Measurements from ENCODE around the gene ACKR4. TPM values are rescaled to one million over a fixed set of nuclear protein-coding genes. Genes with fewer than 3 reads are reported as not detected.
"Not testable (repeated sequence)": the region's sequence is repeated elsewhere in the genome, so short reads cannot be mapped to it uniquely, and the experiment has no call there.

Gene ACKR4
- total and polyA plus RNA-seq, 2 donors from 2014 or later = 1.0 to 1.1 TPM

GRCh38 chr3:132598181-132598580 is 1.1 kb downstream of the ACKR4 start:
- H3K4me3 ChIP-seq (ENCODE audit: low read length in 3 of 3) = no peak overlapping the region
- no peaks in the 10 kb centered on the region for H3K27me3 ChIP-seq (ENCODE audit: control insufficient read depth, insufficient read depth, low read length)
- peaks cover 2 to 18% (median 12%) of the 10 kb centered on the region in 3 donors for H3K36me3 ChIP-seq (ENCODE audit: control insufficient read depth in 2 of 3, insufficient read depth in 3 of 3, low read length in 3 of 3)
- H3K27ac ChIP-seq (ENCODE audit: low read depth in 2 of 2, low read length in 2 of 2) = no peak overlapping the region
- intact Hi-C loops (cut with DNase I) = no loop called here
- H3K9ac ChIP-seq (ENCODE audit: low read length in 3 of 3) = no peak overlapping the region
- no peak for FAIRE-seq
- TF ChIP-seq, protein P1, sequence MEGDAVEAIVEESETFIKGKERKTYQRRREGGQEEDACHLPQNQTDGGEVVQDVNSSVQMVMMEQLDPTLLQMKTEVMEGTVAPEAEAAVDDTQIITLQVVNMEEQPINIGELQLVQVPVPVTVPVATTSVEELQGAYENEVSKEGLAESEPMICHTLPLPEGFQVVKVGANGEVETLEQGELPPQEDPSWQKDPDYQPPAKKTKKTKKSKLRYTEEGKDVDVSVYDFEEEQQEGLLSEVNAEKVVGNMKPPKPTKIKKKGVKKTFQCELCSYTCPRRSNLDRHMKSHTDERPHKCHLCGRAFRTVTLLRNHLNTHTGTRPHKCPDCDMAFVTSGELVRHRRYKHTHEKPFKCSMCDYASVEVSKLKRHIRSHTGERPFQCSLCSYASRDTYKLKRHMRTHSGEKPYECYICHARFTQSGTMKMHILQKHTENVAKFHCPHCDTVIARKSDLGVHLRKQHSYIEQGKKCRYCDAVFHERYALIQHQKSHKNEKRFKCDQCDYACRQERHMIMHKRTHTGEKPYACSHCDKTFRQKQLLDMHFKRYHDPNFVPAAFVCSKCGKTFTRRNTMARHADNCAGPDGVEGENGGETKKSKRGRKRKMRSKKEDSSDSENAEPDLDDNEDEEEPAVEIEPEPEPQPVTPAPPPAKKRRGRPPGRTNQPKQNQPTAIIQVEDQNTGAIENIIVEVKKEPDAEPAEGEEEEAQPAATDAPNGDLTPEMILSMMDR (IDR thresholded peaks at IDR 0.05; ENCODE audit: borderline replicate concordance, extremely low read depth, insufficient read depth) = no peak
- H3K9me3 ChIP-seq (ENCODE audit: control insufficient read depth in 2 of 3, insufficient read depth in 1 of 3, low read length in 3 of 3) = no peaks in the 10 kb centered on the region
- no peak for DNase-seq
- H3K4me1 ChIP-seq (ENCODE audit: control insufficient read depth in 2 of 3, insufficient read depth in 2 of 3, low read depth in 1 of 3, low read length in 3 of 3) = peaks cover 0 to 5% (median 0%) of the 10 kb centered on the region in 3 donors

DNA sequence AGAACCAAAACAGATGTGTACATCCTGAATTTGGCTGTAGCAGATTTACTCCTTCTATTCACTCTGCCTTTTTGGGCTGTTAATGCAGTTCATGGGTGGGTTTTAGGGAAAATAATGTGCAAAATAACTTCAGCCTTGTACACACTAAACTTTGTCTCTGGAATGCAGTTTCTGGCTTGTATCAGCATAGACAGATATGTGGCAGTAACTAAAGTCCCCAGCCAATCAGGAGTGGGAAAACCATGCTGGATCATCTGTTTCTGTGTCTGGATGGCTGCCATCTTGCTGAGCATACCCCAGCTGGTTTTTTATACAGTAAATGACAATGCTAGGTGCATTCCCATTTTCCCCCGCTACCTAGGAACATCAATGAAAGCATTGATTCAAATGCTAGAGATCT is 3.5 kb downstream of the ACKR4 start:
- H3K27me3 ChIP-seq (ENCODE audit: control insufficient read depth, insufficient read depth, low read length); H3K4me1 ChIP-seq (ENCODE audit: control insufficient read depth in 2 of 3, insufficient read depth in 2 of 3, low read depth in 1 of 3, low read length in 3 of 3); H3K27ac ChIP-seq (ENCODE audit: low read depth in 2 of 2, low read length in 2 of 2); FAIRE-seq; H3K4me3 ChIP-seq (ENCODE audit: low read length in 3 of 3); DNase-seq; H3K9ac ChIP-seq (ENCODE audit: low read length in 3 of 3); H3K9me3 ChIP-seq (ENCODE audit: control insufficient read depth in 2 of 3, insufficient read depth in 1 of 3, low read length in 3 of 3); intact Hi-C loops (cut with DNase I): not testable (repeated sequence)
- peaks cover 2 to 19% (median 8%) of the 10 kb centered on the region in 3 donors for H3K36me3 ChIP-seq (ENCODE audit: control insufficient read depth in 2 of 3, insufficient read depth in 3 of 3, low read length in 3 of 3)

DNA sequence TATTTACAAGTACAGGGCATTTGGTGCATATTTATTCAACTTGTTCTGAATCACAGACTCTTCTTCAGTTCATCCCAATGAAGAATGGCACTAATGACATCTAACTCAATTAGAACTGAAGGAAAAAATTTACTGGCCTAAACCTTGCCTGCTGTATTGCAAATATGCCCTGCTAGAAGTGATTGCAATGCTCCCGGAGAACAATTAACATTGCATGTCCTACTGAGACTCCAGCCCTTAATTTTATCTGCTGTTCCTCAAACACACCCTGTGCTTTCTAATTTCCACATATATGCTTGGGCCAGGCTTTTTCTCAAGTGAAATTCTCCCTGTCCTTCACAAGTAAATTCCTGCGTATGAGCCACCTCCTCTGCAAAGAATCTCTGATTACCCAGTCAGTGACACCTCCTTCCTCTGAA is 8.3 kb downstream of the ACKR4 start:
- Histone ChIP-seq H3K27me3 (ENCODE audit: control insufficient read depth, insufficient read depth, low read length) (no peaks in the 10 kb centered on the region), H3K36me3 (ENCODE audit: control insufficient read depth in 2 of 3, insufficient read depth in 3 of 3, low read length in 3 of 3) (peaks cover 2 to 10% (median 3%) of the 10 kb centered on the region in 3 donors), H3K27ac (ENCODE audit: low read depth in 2 of 2, low read length in 2 of 2) (no peak overlapping the region), H3K9ac (ENCODE audit: low read length in 3 of 3) (no peak overlapping the region), H3K9me3 (ENCODE audit: control insufficient read depth in 2 of 3, insufficient read depth in 1 of 3, low read length in 3 of 3) (no peaks in the 10 kb centered on the region), H3K4me3 (ENCODE audit: low read length in 3 of 3) (no peak overlapping the region), H3K4me1 (ENCODE audit: control insufficient read depth in 2 of 3, insufficient read depth in 2 of 3, low read depth in 1 of 3, low read length in 3 of 3) (no peaks in the 10 kb centered on the region)
- no peak for FAIRE-seq
- DNase-seq = no peak
- intact Hi-C loops (cut with DNase I) = no loop called here
- TF ChIP-seq, protein P1 (IDR thresholded peaks at IDR 0.05; ENCODE audit: borderline replicate concordance, extremely low read depth, insufficient read depth) = no peak

DNA sequence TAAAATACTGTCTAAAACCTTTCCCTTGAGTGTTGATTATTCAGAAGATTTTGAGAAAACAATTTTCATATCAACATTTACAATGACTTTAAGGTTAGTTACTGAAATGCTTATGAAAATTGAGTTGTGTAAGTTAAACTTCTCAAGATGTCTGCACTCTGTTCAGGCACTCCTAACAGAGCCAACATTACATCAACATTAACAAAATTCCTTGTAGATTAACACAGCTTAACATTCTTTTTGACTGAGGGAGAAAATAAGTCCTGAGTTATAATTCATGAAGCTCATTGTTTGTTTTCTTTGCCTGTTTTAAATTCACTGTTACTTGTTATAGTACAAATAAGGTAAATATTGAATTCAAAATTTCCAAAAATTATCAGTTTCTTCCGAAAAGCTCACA is 9.0 kb downstream of the ACKR4 start:
- H3K9me3 ChIP-seq (ENCODE audit: control insufficient read depth in 2 of 3, insufficient read depth in 1 of 3, low read length in 3 of 3) = no peaks in the 10 kb centered on the region
- H3K9ac ChIP-seq (ENCODE audit: low read length in 3 of 3) = no peak overlapping the region
- DNase-seq = no peak
- H3K4me3 ChIP-seq (ENCODE audit: low read length in 3 of 3) = no peak overlapping the region
- TF ChIP-seq, protein P1 (IDR thresholded peaks at IDR 0.05; ENCODE audit: borderline replicate concordance, extremely low read depth, insufficient read depth) = no peak
- no peak overlapping the region for H3K27ac ChIP-seq (ENCODE audit: low read depth in 2 of 2, low read length in 2 of 2)
- H3K36me3 ChIP-seq (ENCODE audit: control insufficient read depth in 2 of 3, insufficient read depth in 3 of 3, low read length in 3 of 3) = peaks cover 2 to 10% (median 3%) of the 10 kb centered on the region in 3 donors
- no peaks in the 10 kb centered on the region for H3K27me3 ChIP-seq (ENCODE audit: control insufficient read depth, insufficient read depth, low read length)
- intact Hi-C loops (cut with DNase I) = no loop called here
- H3K4me1 ChIP-seq (ENCODE audit: control insufficient read depth in 2 of 3, insufficient read depth in 2 of 3, low read depth in 1 of 3, low read length in 3 of 3) = no peaks in the 10 kb centered on the region
- no peak for FAIRE-seq

DNA sequence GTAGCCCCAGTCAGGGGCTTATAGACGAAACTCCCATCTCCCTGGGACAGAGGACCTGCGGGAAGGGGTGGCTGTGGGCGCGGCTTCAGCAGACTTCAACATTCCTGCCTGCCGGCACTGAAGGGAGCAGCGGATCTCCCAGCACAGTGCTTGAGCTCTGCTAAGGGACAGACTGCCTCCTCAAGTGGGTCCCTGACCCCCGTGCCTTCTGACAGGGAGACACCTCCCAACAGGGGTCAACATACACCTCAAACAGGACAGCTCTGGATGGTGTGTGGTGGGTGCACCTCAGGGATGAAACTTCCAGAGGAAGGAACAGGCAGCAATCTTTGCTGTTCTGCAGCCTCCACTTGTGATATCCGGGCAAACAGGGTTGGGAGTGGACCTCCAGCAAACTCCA is 9.6 kb downstream of the ACKR4 start:
- H3K4me1 ChIP-seq (ENCODE audit: control insufficient read depth in 2 of 3, insufficient read depth in 2 of 3, low read depth in 1 of 3, low read length in 3 of 3); H3K27ac ChIP-seq (ENCODE audit: low read depth in 2 of 2, low read length in 2 of 2); DNase-seq; intact Hi-C loops (cut with DNase I); H3K9me3 ChIP-seq (ENCODE audit: control insufficient read depth in 2 of 3, insufficient read depth in 1 of 3, low read length in 3 of 3); FAIRE-seq; H3K4me3 ChIP-seq (ENCODE audit: low read length in 3 of 3); H3K9ac ChIP-seq (ENCODE audit: low read length in 3 of 3); H3K27me3 ChIP-seq (ENCODE audit: control insufficient read depth, insufficient read depth, low read length): not testable (repeated sequence)
- peaks cover 2 to 10% (median 3%) of the 10 kb centered on the region in 3 donors for H3K36me3 ChIP-seq (ENCODE audit: control insufficient read depth in 2 of 3, insufficient read depth in 3 of 3, low read length in 3 of 3)

DNA sequence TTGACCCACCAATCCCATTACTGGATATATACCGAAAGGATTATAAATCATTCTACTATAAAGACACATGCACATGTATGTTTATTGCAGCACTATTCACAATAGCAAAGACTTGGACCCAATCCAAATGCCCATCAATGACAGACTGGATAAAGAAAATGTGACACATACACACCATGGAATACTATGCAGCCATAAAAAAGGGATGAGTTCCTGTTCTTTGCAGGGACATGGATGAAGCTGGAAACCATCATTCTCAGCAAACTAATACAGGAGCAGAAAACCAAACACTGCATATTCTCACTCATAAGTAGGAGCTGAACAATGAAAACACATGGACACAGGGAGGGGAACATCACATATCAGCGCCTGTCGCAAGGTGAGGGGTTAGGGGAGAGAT is 18.2 kb downstream of the ACKR4 start:
- intact Hi-C loops (cut with DNase I); H3K4me3 ChIP-seq (ENCODE audit: low read length in 3 of 3); H3K27me3 ChIP-seq (ENCODE audit: control insufficient read depth, insufficient read depth, low read length); DNase-seq; H3K4me1 ChIP-seq (ENCODE audit: control insufficient read depth in 2 of 3, insufficient read depth in 2 of 3, low read depth in 1 of 3, low read length in 3 of 3); H3K9ac ChIP-seq (ENCODE audit: low read length in 3 of 3); H3K9me3 ChIP-seq (ENCODE audit: control insufficient read depth in 2 of 3, insufficient read depth in 1 of 3, low read length in 3 of 3); H3K27ac ChIP-seq (ENCODE audit: low read depth in 2 of 2, low read length in 2 of 2); FAIRE-seq: not testable (repeated sequence)
- peaks cover 0 to 17% (median 4%) of the 10 kb centered on the region in 3 donors for H3K36me3 ChIP-seq (ENCODE audit: control insufficient read depth in 2 of 3, insufficient read depth in 3 of 3, low read length in 3 of 3)
